ENCODE data around the gene CALU. TPM values are rescaled to one million over a fixed set of nuclear protein-coding genes. Genes with fewer than 3 reads are reported as not detected.

The CALU gene
- total and polyA plus RNA-seq, 2 experiments from 2014 or later: 136 to 179 TPM

DNA sequence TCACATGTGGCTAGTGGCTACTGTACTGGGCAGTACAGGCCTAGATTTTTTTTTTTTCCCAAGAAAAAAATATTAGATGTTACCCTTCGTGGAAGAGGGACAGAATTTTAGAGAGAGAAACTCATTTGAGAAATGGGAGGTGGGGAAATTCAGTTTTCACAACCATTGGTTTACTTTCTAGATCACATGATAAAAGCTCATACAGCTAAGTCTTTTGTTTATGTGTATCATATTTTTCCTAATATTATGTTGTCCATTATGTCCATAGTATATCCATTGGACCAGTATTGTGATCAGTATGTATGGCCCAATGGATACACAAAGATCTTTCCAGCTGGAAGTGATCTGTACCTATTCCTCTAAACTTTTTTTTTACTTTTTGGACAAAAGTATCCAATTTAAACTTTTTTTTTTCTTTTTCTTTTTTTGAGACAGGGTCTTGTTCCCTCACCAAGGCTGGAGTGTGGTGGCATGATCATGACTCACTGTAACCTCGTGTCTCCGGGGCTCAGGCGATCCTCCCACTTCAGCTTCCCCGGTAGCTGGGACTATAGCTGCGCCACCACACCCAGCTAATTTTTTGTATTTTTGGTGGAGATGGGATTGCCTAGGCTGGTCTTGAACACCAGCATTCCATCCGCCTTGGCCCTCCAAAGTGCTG, 4.1 kb downstream of the CALU start:
- DNase-seq (ENCODE audit: low spot score): no peak
- Histone ChIP-seq H3K9me2 (ENCODE audit: insufficient read depth) (no peaks in the 10 kb centered on the region), H3K4me1 (ENCODE audit: insufficient read depth) (peaks cover 15% of the 10 kb centered on the region), H3K4me3 (no peak overlapping the region), H4K20me1 (replicated peaks; ENCODE audit: insufficient read depth) (peaks cover 76% of the 10 kb centered on the region), H3K4me2 (no peak overlapping the region), H3F3A (replicated peaks; ENCODE audit: low read depth) (no peaks in the 10 kb centered on the region), H2AFZ (no peak overlapping the region), H3K27me3 (ENCODE audit: insufficient read depth) (no peaks in the 10 kb centered on the region), H3K79me2 (replicated peaks; ENCODE audit: insufficient read depth) (peaks cover 90% of the 10 kb centered on the region), H3K36me3 (ENCODE audit: insufficient read depth) (peaks cover 3% of the 10 kb centered on the region; the same call in 1 of the 2 replicates), H3K27ac (ENCODE audit: low read depth) (no peak overlapping the region)
- Mint-ChIP-seq H3K9me3 (no peaks in the 10 kb centered on the region), H3K27ac (no peak overlapping the region), H3K4me1 (peaks cover 15% of the 10 kb centered on the region), H3K36me3 (ENCODE audit: low read depth) (peaks cover 16% of the 10 kb centered on the region), H3K4me3 (no peak overlapping the region), H3K27me3 (ENCODE audit: insufficient read depth, low read depth, poor library complexity) (peaks cover 3% of the 10 kb centered on the region)
- TF ChIP-seq EZH2 (IDR thresholded peaks at IDR 0.05; ENCODE audit: low read depth, unreplicated experiment) (no peak), JUNB (IDR thresholded peaks at IDR 0.05; ENCODE audit: unreplicated experiment) (no peak), CREB1 (CRISPR knock-in tag; IDR thresholded peaks at IDR 0.05; ENCODE audit: low read depth) (no peak), ZNF331 (CRISPR knock-in tag; IDR thresholded peaks at IDR 0.05; ENCODE audit: low read depth) (no peak), STAT1 (IDR thresholded peaks at IDR 0.05; ENCODE audit: unreplicated experiment) (no peak), ZNF114 (CRISPR knock-in tag; IDR thresholded peaks at IDR 0.05) (no peak), NANOG (IDR thresholded peaks at IDR 0.05; ENCODE audit: borderline replicate concordance) (no peak), EZH2phosphoT487 (IDR thresholded peaks at IDR 0.05; ENCODE audit: unreplicated experiment) (no peak), POLR2AphosphoS5 (IDR thresholded peaks at IDR 0.05; ENCODE audit: low read depth) (no peak)
- TF ChIP-seq, protein P1, sequence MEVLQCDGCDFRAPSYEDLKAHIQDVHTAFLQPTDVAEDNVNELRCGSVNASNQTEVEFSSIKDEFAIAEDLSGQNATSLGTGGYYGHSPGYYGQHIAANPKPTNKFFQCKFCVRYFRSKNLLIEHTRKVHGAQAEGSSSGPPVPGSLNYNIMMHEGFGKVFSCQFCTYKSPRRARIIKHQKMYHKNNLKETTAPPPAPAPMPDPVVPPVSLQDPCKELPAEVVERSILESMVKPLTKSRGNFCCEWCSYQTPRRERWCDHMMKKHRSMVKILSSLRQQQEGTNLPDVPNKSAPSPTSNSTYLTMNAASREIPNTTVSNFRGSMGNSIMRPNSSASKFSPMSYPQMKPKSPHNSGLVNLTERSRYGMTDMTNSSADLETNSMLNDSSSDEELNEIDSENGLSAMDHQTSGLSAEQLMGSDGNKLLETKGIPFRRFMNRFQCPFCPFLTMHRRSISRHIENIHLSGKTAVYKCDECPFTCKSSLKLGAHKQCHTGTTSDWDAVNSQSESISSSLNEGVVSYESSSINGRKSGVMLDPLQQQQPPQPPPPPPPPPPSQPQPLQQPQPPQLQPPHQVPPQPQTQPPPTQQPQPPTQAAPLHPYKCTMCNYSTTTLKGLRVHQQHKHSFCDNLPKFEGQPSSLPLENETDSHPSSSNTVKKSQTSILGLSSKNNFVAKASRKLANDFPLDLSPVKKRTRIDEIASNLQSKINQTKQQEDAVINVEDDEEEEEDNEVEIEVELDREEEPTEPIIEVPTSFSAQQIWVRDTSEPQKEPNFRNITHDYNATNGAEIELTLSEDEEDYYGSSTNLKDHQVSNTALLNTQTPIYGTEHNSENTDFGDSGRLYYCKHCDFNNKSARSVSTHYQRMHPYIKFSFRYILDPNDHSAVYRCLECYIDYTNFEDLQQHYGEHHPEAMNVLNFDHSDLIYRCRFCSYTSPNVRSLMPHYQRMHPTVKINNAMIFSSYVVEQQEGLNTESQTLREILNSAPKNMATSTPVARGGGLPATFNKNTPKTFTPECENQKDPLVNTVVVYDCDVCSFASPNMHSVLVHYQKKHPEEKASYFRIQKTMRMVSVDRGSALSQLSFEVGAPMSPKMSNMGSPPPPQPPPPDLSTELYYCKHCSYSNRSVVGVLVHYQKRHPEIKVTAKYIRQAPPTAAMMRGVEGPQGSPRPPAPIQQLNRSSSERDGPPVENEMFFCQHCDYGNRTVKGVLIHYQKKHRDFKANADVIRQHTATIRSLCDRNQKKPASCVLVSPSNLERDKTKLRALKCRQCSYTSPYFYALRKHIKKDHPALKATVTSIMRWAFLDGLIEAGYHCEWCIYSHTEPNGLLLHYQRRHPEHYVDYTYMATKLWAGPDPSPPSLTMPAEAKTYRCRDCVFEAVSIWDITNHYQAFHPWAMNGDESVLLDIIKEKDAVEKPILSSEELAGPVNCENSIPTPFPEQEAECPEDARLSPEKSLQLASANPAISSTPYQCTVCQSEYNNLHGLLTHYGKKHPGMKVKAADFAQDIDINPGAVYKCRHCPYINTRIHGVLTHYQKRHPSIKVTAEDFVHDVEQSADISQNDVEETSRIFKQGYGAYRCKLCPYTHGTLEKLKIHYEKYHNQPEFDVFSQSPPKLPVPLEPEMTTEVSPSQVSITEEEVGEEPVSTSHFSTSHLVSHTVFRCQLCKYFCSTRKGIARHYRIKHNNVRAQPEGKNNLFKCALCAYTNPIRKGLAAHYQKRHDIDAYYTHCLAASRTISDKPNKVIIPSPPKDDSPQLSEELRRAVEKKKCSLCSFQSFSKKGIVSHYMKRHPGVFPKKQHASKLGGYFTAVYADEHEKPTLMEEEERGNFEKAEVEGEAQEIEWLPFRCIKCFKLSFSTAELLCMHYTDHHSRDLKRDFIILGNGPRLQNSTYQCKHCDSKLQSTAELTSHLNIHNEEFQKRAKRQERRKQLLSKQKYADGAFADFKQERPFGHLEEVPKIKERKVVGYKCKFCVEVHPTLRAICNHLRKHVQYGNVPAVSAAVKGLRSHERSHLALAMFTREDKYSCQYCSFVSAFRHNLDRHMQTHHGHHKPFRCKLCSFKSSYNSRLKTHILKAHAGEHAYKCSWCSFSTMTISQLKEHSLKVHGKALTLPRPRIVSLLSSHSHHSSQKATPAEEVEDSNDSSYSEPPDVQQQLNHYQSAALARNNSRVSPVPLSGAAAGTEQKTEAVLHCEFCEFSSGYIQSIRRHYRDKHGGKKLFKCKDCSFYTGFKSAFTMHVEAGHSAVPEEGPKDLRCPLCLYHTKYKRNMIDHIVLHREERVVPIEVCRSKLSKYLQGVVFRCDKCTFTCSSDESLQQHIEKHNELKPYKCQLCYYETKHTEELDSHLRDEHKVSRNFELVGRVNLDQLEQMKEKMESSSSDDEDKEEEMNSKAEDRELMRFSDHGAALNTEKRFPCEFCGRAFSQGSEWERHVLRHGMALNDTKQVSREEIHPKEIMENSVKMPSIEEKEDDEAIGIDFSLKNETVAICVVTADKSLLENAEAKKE (CRISPR knock-in tag; IDR thresholded peaks at IDR 0.05): no peak
- TF ChIP-seq, protein P2, sequence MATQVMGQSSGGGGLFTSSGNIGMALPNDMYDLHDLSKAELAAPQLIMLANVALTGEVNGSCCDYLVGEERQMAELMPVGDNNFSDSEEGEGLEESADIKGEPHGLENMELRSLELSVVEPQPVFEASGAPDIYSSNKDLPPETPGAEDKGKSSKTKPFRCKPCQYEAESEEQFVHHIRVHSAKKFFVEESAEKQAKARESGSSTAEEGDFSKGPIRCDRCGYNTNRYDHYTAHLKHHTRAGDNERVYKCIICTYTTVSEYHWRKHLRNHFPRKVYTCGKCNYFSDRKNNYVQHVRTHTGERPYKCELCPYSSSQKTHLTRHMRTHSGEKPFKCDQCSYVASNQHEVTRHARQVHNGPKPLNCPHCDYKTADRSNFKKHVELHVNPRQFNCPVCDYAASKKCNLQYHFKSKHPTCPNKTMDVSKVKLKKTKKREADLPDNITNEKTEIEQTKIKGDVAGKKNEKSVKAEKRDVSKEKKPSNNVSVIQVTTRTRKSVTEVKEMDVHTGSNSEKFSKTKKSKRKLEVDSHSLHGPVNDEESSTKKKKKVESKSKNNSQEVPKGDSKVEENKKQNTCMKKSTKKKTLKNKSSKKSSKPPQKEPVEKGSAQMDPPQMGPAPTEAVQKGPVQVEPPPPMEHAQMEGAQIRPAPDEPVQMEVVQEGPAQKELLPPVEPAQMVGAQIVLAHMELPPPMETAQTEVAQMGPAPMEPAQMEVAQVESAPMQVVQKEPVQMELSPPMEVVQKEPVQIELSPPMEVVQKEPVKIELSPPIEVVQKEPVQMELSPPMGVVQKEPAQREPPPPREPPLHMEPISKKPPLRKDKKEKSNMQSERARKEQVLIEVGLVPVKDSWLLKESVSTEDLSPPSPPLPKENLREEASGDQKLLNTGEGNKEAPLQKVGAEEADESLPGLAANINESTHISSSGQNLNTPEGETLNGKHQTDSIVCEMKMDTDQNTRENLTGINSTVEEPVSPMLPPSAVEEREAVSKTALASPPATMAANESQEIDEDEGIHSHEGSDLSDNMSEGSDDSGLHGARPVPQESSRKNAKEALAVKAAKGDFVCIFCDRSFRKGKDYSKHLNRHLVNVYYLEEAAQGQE (IDR thresholded peaks at IDR 0.05; ENCODE audit: unreplicated experiment): no peak
- TF ChIP-seq, protein P3, sequence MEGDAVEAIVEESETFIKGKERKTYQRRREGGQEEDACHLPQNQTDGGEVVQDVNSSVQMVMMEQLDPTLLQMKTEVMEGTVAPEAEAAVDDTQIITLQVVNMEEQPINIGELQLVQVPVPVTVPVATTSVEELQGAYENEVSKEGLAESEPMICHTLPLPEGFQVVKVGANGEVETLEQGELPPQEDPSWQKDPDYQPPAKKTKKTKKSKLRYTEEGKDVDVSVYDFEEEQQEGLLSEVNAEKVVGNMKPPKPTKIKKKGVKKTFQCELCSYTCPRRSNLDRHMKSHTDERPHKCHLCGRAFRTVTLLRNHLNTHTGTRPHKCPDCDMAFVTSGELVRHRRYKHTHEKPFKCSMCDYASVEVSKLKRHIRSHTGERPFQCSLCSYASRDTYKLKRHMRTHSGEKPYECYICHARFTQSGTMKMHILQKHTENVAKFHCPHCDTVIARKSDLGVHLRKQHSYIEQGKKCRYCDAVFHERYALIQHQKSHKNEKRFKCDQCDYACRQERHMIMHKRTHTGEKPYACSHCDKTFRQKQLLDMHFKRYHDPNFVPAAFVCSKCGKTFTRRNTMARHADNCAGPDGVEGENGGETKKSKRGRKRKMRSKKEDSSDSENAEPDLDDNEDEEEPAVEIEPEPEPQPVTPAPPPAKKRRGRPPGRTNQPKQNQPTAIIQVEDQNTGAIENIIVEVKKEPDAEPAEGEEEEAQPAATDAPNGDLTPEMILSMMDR (conservative IDR thresholded peaks at IDR 0.05; ENCODE audit: low read depth in 2 of 2): no peak
- TF ChIP-seq, protein P4, sequence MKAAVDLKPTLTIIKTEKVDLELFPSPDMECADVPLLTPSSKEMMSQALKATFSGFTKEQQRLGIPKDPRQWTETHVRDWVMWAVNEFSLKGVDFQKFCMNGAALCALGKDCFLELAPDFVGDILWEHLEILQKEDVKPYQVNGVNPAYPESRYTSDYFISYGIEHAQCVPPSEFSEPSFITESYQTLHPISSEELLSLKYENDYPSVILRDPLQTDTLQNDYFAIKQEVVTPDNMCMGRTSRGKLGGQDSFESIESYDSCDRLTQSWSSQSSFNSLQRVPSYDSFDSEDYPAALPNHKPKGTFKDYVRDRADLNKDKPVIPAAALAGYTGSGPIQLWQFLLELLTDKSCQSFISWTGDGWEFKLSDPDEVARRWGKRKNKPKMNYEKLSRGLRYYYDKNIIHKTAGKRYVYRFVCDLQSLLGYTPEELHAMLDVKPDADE (IDR thresholded peaks at IDR 0.05): no peak
- ATAC-seq: no peak

Data from GM23338 (cell line).